Measurements from ENCODE around the gene TUBGCP6. TPM values are rescaled to one million over a fixed set of nuclear protein-coding genes. Genes with fewer than 3 reads are reported as not detected.
A peak's percentile ranks its signal among the peaks of the same experiment; 100 is the strongest.

The TUBGCP6 gene
- total and polyA plus RNA-seq, 2 donors from 2014 or later = 19.2 to 52.0 TPM

DNA sequence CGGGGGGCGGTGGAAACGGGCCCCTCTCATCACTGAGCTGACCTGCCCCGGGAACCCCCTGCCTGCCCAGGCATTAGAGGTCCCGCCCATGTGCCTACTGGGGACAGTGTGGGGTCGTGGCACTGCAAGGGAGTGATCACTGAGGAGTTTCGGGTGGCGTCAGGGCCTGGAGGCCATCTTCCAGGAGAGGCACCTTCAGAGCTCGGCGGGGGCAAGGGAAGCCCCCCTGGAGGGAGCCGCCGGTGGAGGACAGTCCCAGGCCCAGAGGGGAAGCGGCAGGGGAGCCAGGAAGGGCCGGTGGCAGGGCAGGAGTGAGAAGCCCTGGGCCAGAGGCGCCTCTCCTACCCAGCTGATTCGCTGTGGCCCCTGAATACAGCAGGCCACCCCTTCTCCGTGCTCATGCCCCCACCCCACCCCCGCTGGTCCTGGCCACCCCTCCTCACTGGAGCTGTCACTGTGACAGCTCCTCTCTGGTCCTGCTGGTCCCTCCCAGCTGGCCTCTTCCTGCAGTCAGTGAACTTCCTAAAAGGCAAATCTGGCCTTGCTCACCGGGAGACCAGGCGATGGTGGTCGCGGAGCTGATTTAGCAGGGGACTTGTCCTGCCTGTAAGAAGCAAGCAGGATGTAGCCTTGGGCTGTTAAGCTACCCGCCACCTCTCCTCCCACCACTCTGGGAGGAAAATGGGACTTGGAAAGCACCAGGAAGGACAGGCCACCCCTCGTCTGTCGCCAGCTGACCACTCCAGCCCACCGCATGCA is 27.4 kb upstream of the TUBGCP6 start:
- intact Hi-C loops (cut with DNase I) = no loop called here
- Histone ChIP-seq H3K4me1 (ENCODE audit: control insufficient read depth in 2 of 3, insufficient read depth in 2 of 3, low read depth in 1 of 3, low read length in 3 of 3) (peaks cover 0 to 25% (median 7%) of the 10 kb centered on the region in 3 donors), H3K4me3 (ENCODE audit: low read length in 3 of 3) (no peak overlapping the region), H3K27me3 (ENCODE audit: control insufficient read depth, insufficient read depth, low read length) (no peaks in the 10 kb centered on the region), H3K36me3 (ENCODE audit: control insufficient read depth in 2 of 3, insufficient read depth in 3 of 3, low read length in 3 of 3) (peaks cover 0 to 13% (median 0%) of the 10 kb centered on the region in 3 donors), H3K9me3 (ENCODE audit: control insufficient read depth in 2 of 3, insufficient read depth in 1 of 3, low read length in 3 of 3) (no peaks in the 10 kb centered on the region), H3K27ac (ENCODE audit: low read depth in 2 of 2, low read length in 2 of 2) (no peak overlapping the region), H3K9ac (ENCODE audit: low read length in 3 of 3) (no peak overlapping the region)
- FAIRE-seq = no peak
- peak in 1 of 5 donors; percentile 49 for DNase-seq
- no peak for TF ChIP-seq CTCF (IDR thresholded peaks at IDR 0.05; ENCODE audit: borderline replicate concordance, extremely low read depth, insufficient read depth)

GRCh38 chr22:50271519-50271970 is 26.7 kb upstream of the TUBGCP6 start:
- TF ChIP-seq CTCF (IDR thresholded peaks at IDR 0.05; ENCODE audit: borderline replicate concordance, extremely low read depth, insufficient read depth) = peak; percentile 34
- H3K9me3 ChIP-seq (ENCODE audit: control insufficient read depth in 2 of 3, insufficient read depth in 1 of 3, low read length in 3 of 3) = no peaks in the 10 kb centered on the region
- no peak overlapping the region for H3K9ac ChIP-seq (ENCODE audit: low read length in 3 of 3)
- intact Hi-C loops (cut with DNase I) = no loop called here
- H3K4me1 ChIP-seq (ENCODE audit: control insufficient read depth in 2 of 3, insufficient read depth in 2 of 3, low read depth in 1 of 3, low read length in 3 of 3) = peaks cover 0 to 25% (median 6%) of the 10 kb centered on the region in 3 donors
- no peak overlapping the region for H3K27ac ChIP-seq (ENCODE audit: low read depth in 2 of 2, low read length in 2 of 2)
- peaks cover 0 to 10% (median 0%) of the 10 kb centered on the region in 3 donors for H3K36me3 ChIP-seq (ENCODE audit: control insufficient read depth in 2 of 3, insufficient read depth in 3 of 3, low read length in 3 of 3)
- no peak overlapping the region for H3K4me3 ChIP-seq (ENCODE audit: low read length in 3 of 3)
- DNase-seq (peak in 3 of 5 donors; percentile 56 to 84 (median 70)), FAIRE-seq (no peak)
- no peaks in the 10 kb centered on the region for H3K27me3 ChIP-seq (ENCODE audit: control insufficient read depth, insufficient read depth, low read length)

DNA sequence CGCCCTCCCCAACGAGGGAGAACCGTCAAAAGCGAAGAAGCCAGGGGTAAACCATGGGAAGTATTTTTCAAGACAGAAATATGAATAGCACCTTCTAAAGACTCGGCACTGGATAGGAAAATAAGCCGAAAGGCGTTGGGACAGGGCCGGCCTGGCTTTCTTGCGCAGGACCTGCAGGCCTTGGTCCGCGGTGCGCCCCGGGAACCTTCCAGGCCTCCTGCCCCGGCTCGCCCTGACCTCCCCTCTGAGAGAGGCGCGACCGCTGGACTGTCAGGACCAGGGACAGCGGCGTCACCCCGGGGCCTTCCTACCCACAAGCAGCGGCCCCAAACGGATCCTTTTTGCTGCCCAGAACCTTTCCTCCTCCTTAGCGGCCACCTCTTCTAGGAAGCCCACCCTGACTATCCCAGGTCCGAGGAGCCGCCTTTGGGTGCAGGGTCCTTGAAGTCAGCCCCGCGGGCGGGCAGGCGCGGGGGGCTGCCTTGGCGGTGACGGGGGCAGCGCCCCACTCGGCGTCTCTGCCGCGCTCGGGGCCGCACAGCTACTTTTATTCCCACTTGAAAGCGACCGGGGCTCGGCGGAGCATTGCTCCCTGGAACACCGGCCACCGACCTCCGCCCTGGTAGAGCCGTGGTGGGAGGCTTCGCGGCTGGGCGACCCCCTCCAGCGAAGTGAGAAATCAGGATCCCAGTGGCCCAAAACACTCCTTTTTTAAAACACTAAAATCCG is 26.0 kb upstream of the TUBGCP6 start:
- H3K4me1 ChIP-seq (ENCODE audit: control insufficient read depth in 2 of 3, insufficient read depth in 2 of 3, low read depth in 1 of 3, low read length in 3 of 3) = peaks cover 0 to 25% (median 4%) of the 10 kb centered on the region in 3 donors
- no peak overlapping the region for H3K9ac ChIP-seq (ENCODE audit: low read length in 3 of 3)
- intact Hi-C loops (cut with DNase I) = no loop called here
- TF ChIP-seq CTCF (IDR thresholded peaks at IDR 0.05; ENCODE audit: borderline replicate concordance, extremely low read depth, insufficient read depth) = no peak
- peak overlapping the region in 2 of 3 donors; percentile 34 to 56 for H3K4me3 ChIP-seq (ENCODE audit: low read length in 3 of 3)
- DNase-seq = peak in 4 of 5 donors; percentile 79 to 92 (median 84)
- peaks cover 0 to 7% (median 0%) of the 10 kb centered on the region in 3 donors for H3K36me3 ChIP-seq (ENCODE audit: control insufficient read depth in 2 of 3, insufficient read depth in 3 of 3, low read length in 3 of 3)
- FAIRE-seq = no peak
- H3K27me3 ChIP-seq (ENCODE audit: control insufficient read depth, insufficient read depth, low read length) = no peaks in the 10 kb centered on the region
- peak overlapping the region; percentile 22 to 53 for H3K27ac ChIP-seq (ENCODE audit: low read depth in 2 of 2, low read length in 2 of 2)
- H3K9me3 ChIP-seq (ENCODE audit: control insufficient read depth in 2 of 3, insufficient read depth in 1 of 3, low read length in 3 of 3) = no peaks in the 10 kb centered on the region
